Measurements from ENCODE around the gene MBTPS1.

MBTPS1 gene

DNA sequence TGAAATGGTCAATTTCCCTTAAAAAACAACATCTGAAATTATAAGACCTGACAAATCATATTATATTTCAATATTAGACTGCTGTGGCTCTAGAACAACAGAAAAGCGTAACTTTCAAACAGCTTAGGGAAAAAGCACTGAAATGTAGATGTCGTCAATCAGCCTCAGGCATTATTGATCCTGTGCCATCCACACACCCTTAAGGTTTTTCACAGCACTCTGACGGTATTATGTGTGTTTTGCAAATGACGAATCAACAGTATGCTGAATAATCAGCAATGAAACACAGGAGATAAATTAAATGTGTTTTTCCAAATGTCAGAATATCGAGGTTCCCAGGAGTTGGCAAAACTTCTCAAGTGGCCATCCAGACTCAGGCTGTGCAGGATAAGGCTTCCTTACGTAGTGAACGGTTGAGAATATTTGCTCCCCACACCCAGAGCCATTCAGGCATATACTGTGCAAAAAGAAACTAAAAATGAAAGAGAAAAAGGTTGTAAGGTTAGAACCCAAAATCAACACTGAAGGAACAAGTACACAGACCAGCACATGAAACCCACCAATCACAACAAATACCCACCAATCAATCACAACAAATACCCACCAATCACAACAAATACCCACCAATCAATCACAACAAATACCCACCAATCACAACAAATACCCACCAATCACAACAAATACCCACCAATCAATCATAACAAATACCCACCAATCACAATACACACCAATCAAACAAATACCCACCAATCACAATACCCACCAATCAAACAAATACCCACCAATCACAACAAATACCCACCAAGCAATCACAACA, 7.7 kb upstream of the MBTPS1 start:
- TF ChIP-seq OSR1 (CRISPR knock-in tag; IDR thresholded peaks at IDR 0.05) (no peak), CREB5 (CRISPR knock-in tag; IDR thresholded peaks at IDR 0.05; ENCODE audit: low read depth) (no peak), BACH2 (CRISPR knock-in tag; IDR thresholded peaks at IDR 0.05; ENCODE audit: borderline replicate concordance) (no peak), ZNF565 (CRISPR knock-in tag; conservative IDR thresholded peaks at IDR 0.05; ENCODE audit: low read depth) (no peak), ZNF8 (CRISPR knock-in tag; IDR thresholded peaks at IDR 0.05) (no peak), TOX (CRISPR knock-in tag; IDR thresholded peaks at IDR 0.05; ENCODE audit: borderline replicate concordance) (no peak), PATZ1 (CRISPR knock-in tag; IDR thresholded peaks at IDR 0.05; ENCODE audit: borderline replicate concordance) (no peak), GLIS3 (CRISPR knock-in tag; IDR thresholded peaks at IDR 0.05) (no peak), ISL1 (CRISPR knock-in tag; IDR thresholded peaks at IDR 0.05) (no peak), ZNF70 (CRISPR knock-in tag; IDR thresholded peaks at IDR 0.05) (no peak)
- TF ChIP-seq, protein P1, sequence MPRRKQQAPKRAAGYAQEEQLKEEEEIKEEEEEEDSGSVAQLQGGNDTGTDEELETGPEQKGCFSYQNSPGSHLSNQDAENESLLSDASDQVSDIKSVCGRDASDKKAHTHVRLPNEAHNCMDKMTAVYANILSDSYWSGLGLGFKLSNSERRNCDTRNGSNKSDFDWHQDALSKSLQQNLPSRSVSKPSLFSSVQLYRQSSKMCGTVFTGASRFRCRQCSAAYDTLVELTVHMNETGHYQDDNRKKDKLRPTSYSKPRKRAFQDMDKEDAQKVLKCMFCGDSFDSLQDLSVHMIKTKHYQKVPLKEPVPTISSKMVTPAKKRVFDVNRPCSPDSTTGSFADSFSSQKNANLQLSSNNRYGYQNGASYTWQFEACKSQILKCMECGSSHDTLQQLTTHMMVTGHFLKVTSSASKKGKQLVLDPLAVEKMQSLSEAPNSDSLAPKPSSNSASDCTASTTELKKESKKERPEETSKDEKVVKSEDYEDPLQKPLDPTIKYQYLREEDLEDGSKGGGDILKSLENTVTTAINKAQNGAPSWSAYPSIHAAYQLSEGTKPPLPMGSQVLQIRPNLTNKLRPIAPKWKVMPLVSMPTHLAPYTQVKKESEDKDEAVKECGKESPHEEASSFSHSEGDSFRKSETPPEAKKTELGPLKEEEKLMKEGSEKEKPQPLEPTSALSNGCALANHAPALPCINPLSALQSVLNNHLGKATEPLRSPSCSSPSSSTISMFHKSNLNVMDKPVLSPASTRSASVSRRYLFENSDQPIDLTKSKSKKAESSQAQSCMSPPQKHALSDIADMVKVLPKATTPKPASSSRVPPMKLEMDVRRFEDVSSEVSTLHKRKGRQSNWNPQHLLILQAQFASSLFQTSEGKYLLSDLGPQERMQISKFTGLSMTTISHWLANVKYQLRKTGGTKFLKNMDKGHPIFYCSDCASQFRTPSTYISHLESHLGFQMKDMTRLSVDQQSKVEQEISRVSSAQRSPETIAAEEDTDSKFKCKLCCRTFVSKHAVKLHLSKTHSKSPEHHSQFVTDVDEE (CRISPR knock-in tag; IDR thresholded peaks at IDR 0.05) = no peak
- ATAC-seq = no peak

DNA sequence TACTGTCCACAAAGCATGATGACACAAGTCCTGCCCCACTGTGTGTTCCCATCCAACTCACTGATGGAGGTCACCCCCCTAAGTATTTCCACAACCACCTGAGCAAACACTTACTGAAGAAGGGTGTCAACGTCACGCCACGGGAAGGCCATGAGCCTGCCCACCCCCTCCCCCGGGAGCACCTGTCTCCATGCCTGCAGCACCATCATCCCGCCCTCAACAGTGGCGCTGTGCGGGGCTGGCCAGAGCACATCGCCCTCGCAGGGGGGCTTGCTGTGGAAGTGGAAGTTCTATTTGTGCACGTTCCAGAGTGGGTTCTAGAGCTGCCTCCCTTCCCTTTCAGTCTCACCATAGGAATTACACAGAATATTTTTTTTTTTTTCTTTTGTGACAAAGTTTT, 4.3 kb upstream of the MBTPS1 start:
- ATAC-seq = no peak

More for the DNA sequence above, 4.3 kb upstream of the MBTPS1 start:
- TF ChIP-seq BACH2 (CRISPR knock-in tag; IDR thresholded peaks at IDR 0.05; ENCODE audit: borderline replicate concordance) (no peak), TOX (CRISPR knock-in tag; IDR thresholded peaks at IDR 0.05; ENCODE audit: borderline replicate concordance) (no peak), OSR1 (CRISPR knock-in tag; IDR thresholded peaks at IDR 0.05) (no peak), CREB5 (CRISPR knock-in tag; IDR thresholded peaks at IDR 0.05; ENCODE audit: low read depth) (no peak), ZFP30 (CRISPR knock-in tag; IDR thresholded peaks at IDR 0.05) (no peak), ZFP3 (CRISPR knock-in tag; IDR thresholded peaks at IDR 0.05) (no peak), ZNF565 (CRISPR knock-in tag; conservative IDR thresholded peaks at IDR 0.05; ENCODE audit: low read depth) (no peak), ZNF70 (CRISPR knock-in tag; IDR thresholded peaks at IDR 0.05) (no peak), SNAI2 (CRISPR knock-in tag; IDR thresholded peaks at IDR 0.05) (no peak)
- TF ChIP-seq, protein P1 (CRISPR knock-in tag; IDR thresholded peaks at IDR 0.05) = no peak
- TF ChIP-seq, protein P2, sequence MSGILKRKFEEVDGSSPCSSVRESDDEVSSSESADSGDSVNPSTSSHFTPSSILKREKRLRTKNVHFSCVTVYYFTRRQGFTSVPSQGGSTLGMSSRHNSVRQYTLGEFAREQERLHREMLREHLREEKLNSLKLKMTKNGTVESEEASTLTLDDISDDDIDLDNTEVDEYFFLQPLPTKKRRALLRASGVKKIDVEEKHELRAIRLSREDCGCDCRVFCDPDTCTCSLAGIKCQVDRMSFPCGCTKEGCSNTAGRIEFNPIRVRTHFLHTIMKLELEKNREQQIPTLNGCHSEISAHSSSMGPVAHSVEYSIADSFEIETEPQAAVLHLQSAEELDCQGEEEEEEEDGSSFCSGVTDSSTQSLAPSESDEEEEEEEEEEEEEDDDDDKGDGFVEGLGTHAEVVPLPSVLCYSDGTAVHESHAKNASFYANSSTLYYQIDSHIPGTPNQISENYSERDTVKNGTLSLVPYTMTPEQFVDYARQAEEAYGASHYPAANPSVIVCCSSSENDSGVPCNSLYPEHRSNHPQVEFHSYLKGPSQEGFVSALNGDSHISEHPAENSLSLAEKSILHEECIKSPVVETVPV (CRISPR knock-in tag; IDR thresholded peaks at IDR 0.05) = no peak
